ENCODE data around the gene IFFO2. TPM values are rescaled to one million over a fixed set of nuclear protein-coding genes. Genes with fewer than 3 reads are reported as not detected.

The IFFO2 gene
- total and polyA plus RNA-seq, 2 donors (not counting 1 experiment from before 2014, with no cell fraction given): 16.8 to 19.2 TPM

- Histone ChIP-seq H3K9me3 (ENCODE audit: control extremely low read depth in 1 of 3, control insufficient read depth in 2 of 3, insufficient read depth in 1 of 3, low read length in 2 of 3) (no peaks in the 10 kb centered on the region), H3K4me3 (ENCODE audit: control extremely low read depth in 1 of 5, extremely low read depth in 1 of 5, insufficient read depth in 1 of 5, low read depth in 2 of 5, low read length in 4 of 5) (no peak overlapping the region), H2AFZ (ENCODE audit: insufficient read depth, low read depth, low read length, poor library complexity, severe bottlenecking) (no peak overlapping the region), H3K79me2 (ENCODE audit: control insufficient read depth, insufficient read depth, low read length) (no peaks in the 10 kb centered on the region), H4K20me1 (ENCODE audit: control insufficient read depth, insufficient read depth, low read length, poor library complexity, severe bottlenecking) (no peaks in the 10 kb centered on the region), H3K27ac (ENCODE audit: low read length in 2 of 2) (no peak overlapping the region), H3K36me3 (replicated peaks in 1 of 2; ENCODE audit: control extremely low read depth in 1 of 2, control insufficient read depth in 1 of 2, extremely low read depth in 1 of 2, insufficient read depth in 2 of 2, low read length in 1 of 2) (no peaks in the 10 kb centered on the region), H3K27me3 (replicated peaks in 1 of 4; ENCODE audit: control extremely low read depth in 1 of 4, control insufficient read depth in 3 of 4, insufficient read depth in 4 of 4, low read length in 3 of 4) (peaks cover 0 to 6% (median 2%) of the 10 kb centered on the region in 4 experiments), H3K4me1 (ENCODE audit: control insufficient read depth in 2 of 2, insufficient read depth in 2 of 2, low read length in 2 of 2) (peaks cover under 1% of the 10 kb centered on the region in 2 donors), H3K9ac (ENCODE audit: low read length) (no peak overlapping the region), H3K4me2 (replicated peaks; ENCODE audit: low read depth, low read length, poor library complexity, severe bottlenecking) (no peak overlapping the region)
- TF ChIP-seq EZH2 (IDR thresholded peaks at IDR 0.05; ENCODE audit: borderline replicate concordance, insufficient read depth, low read depth, low read length, poor library complexity, severe bottlenecking): no peak
- TF ChIP-seq CTCF (IDR thresholded peaks at IDR 0.05): no peak
- 76% methylated on average over 3 of the region's 7 CpGs for WGBS (ENCODE audit: insufficient coverage)
- DNase-seq (no peak), ATAC-seq (ENCODE audit: low read depth) (no peak)
- Mint-ChIP-seq H3K4me1 (peaks cover 2% of the 10 kb centered on the region), H3K27ac (no peak overlapping the region), H3K9me3 (ENCODE audit: insufficient read depth) (no peaks in the 10 kb centered on the region), H3K4me3 (no peak overlapping the region), H3K27me3 (peaks cover 25% of the 10 kb centered on the region)
- intact Hi-C loops (cut with micrococcal nuclease): no loop called here
- POLR2A ChIA-PET: no interaction called here
- CTCF ChIA-PET: interaction anchor here (0.6 to 9.7 kb wide), 6 partner anchors 9 to 548 kb away, joined by 3 to 81 read pairs (median 8); no protein-coding TSS in a partner anchor
Observed at GRCh38 chr1:18962855-18963737, 6.6 kb upstream of the IFFO2 start.

- Histone ChIP-seq H4K20me1 (ENCODE audit: control insufficient read depth, insufficient read depth, low read length, poor library complexity, severe bottlenecking) (no peaks in the 10 kb centered on the region), H3K27me3 (replicated peaks in 1 of 4; ENCODE audit: control extremely low read depth in 1 of 4, control insufficient read depth in 3 of 4, insufficient read depth in 4 of 4, low read length in 3 of 4) (peaks cover 0 to 12% (median 5%) of the 10 kb centered on the region in 4 experiments), H3K9me3 (ENCODE audit: control extremely low read depth in 1 of 3, control insufficient read depth in 2 of 3, insufficient read depth in 1 of 3, low read length in 2 of 3) (no peaks in the 10 kb centered on the region), H3K4me3 (ENCODE audit: control extremely low read depth in 1 of 5, extremely low read depth in 1 of 5, insufficient read depth in 1 of 5, low read depth in 2 of 5, low read length in 4 of 5) (no peak overlapping the region), H3K36me3 (replicated peaks in 1 of 2; ENCODE audit: control extremely low read depth in 1 of 2, control insufficient read depth in 1 of 2, extremely low read depth in 1 of 2, insufficient read depth in 2 of 2, low read length in 1 of 2) (no peaks in the 10 kb centered on the region), H3K9ac (ENCODE audit: low read length) (no peak overlapping the region), H3K4me1 (ENCODE audit: control insufficient read depth in 2 of 2, insufficient read depth in 2 of 2, low read length in 2 of 2) (peaks cover 9% of the 10 kb centered on the region in 2 donors), H3K4me2 (replicated peaks; ENCODE audit: low read depth, low read length, poor library complexity, severe bottlenecking) (no peak overlapping the region), H3K27ac (ENCODE audit: low read length in 2 of 2) (no peak overlapping the region), H2AFZ (ENCODE audit: insufficient read depth, low read depth, low read length, poor library complexity, severe bottlenecking) (no peak overlapping the region), H3K79me2 (ENCODE audit: control insufficient read depth, insufficient read depth, low read length) (no peaks in the 10 kb centered on the region)
- ATAC-seq (ENCODE audit: low read depth) (no peak), DNase-seq (no peak)
- Mint-ChIP-seq H3K4me3 (no peak overlapping the region), H3K4me1 (peaks cover 8% of the 10 kb centered on the region), H3K27me3 (peaks cover 24% of the 10 kb centered on the region), H3K9me3 (ENCODE audit: insufficient read depth) (no peaks in the 10 kb centered on the region), H3K27ac (no peak overlapping the region)
- POLR2A ChIA-PET: no interaction called here
- CTCF ChIA-PET: interaction anchor here (0.6 to 9.7 kb wide), 4 partner anchors 10 to 549 kb away, joined by 3 to 81 read pairs (median 8); no protein-coding TSS in a partner anchor
- intact Hi-C loops (cut with micrococcal nuclease): no loop called here
- TF ChIP-seq CTCF (IDR thresholded peaks at IDR 0.05) (no peak), EZH2 (IDR thresholded peaks at IDR 0.05; ENCODE audit: borderline replicate concordance, insufficient read depth, low read depth, low read length, poor library complexity, severe bottlenecking) (no peak)
- 91% methylated on average over 6 of the region's 9 CpGs for WGBS (ENCODE audit: insufficient coverage)
Observed at GRCh38 chr1:18962121-18962721, 5.7 kb upstream of the IFFO2 start.
